Measurements from ENCODE around the gene PPP1R12B. TPM values are rescaled to one million over a fixed set of nuclear protein-coding genes. Genes with fewer than 3 reads are reported as not detected.
"Not testable (repeated sequence)": the region's sequence is repeated elsewhere in the genome, so short reads cannot be mapped to it uniquely, and the experiment has no call there.

The PPP1R12B gene
- total RNA-seq, 3 donors from 2014 or later, result 80.9 to 655 (median 89.0) TPM

DNA sequence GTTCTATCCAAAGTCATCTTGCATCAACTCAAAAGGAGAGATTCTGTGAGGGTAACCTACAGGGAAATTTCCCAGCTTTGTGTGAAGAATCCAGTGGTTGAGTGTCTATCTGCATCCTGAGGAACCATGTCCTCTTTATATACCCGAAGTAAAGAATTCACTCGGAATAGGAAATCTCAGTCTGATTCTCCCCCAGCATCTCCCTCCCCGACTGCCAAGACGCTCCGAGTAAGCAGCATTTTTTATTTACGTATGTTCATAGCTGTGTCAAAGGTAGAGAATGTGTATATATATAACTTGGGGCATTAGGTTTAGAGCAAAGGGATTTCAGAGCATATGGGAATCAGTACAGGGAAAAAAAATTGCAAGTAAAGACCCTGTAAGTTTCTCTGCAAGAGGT, 191.5 kb downstream of the PPP1R12B start:
- H3K36me3 ChIP-seq (ENCODE audit: low read depth), result no peaks in the 10 kb centered on the region
- no peaks in the 10 kb centered on the region for H3K9me3 ChIP-seq
- no peak overlapping the region for H3K4me3 ChIP-seq
- peak; percentile 9 for ATAC-seq
- no peak for TF ChIP-seq CTCF (IDR thresholded peaks at IDR 0.05)
- DNase-seq, result no peak
- intact Hi-C loops (cut with DNase I, micrococcal nuclease), result no loop called here
- peaks cover 3% of the 10 kb centered on the region for H3K4me1 ChIP-seq (ENCODE audit: low read depth)

GRCh38 chr1:202540448-202540847, 191.9 kb downstream of the PPP1R12B start:
- Histone ChIP-seq H3K36me3 (ENCODE audit: low read depth) (no peaks in the 10 kb centered on the region), H3K9me3 (no peaks in the 10 kb centered on the region), H3K4me3 (no peak overlapping the region), H3K4me1 (ENCODE audit: low read depth) (peaks cover 3% of the 10 kb centered on the region)
- no peak for DNase-seq
- peak; percentile 33 for ATAC-seq
- TF ChIP-seq CTCF (IDR thresholded peaks at IDR 0.05), result no peak
- intact Hi-C loops (cut with DNase I, micrococcal nuclease), result no loop called here

DNA sequence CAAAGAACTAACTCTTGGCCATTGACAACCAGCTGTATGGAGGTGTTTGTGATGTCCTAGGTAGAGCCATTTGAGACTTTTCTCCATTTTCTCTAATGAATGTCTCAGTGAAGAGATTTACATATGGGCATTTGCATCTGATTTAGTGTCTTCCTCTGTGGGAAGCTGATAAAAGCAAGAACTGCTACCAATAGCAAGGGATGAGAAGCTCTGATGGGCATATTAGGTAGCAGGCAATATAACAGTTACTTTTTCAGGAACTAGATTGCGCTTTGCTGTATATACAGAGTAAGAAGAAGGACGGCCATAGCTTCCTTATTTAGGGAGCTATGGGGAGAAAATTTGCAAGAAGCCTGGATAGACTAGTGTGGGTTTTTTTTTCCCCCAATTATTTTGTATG, 192.4 kb downstream of the PPP1R12B start:
- DNase-seq; intact Hi-C loops (cut with DNase I, micrococcal nuclease); H3K4me3 ChIP-seq; H3K4me1 ChIP-seq (ENCODE audit: low read depth); H3K9me3 ChIP-seq; H3K36me3 ChIP-seq (ENCODE audit: low read depth); ATAC-seq: not testable (repeated sequence)

- DNase-seq; H3K4me3 ChIP-seq; ATAC-seq; H3K9me3 ChIP-seq; H3K36me3 ChIP-seq (ENCODE audit: low read depth); H3K4me1 ChIP-seq (ENCODE audit: low read depth); intact Hi-C loops (cut with DNase I, micrococcal nuclease): not testable (repeated sequence)
Observed at GRCh38 chr1:202542415-202542814, 193.9 kb downstream of the PPP1R12B start.

GRCh38 chr1:202543537-202543936, 195.0 kb downstream of the PPP1R12B start:
- H3K4me3 ChIP-seq; intact Hi-C loops (cut with DNase I, micrococcal nuclease); ATAC-seq: not testable (repeated sequence)

DNA sequence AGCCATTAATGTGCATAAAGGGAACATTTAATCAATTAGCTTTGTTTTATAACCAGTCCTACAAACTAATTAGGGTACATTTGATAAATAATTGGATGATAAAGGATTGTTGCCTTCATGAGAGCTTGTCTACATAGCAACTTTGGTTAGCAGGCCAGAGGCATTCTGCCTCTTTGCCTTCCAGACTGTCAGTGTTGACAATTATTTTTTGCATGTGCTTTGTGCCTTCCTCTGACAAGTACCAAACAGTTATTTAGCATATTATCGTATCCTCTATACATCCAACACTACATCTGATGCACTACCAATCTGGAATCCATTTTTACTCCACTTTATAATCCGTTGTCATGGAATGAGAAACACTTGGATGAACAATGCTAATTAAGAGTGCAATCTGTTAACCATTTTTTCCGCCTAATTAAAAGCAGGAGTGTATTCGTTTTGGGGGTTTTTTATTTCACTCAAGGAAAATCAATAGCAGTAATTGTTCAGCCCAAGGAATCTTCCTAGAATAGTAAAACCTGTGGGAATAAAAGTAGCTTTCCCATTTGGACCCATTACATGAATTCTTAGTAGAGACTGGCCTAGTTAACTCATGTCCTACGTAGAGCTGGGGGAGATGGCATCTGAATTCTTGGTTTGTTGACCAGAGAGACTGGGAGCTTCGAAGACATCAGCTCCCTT, 196.4 kb downstream of the PPP1R12B start:
- H3K9me3 ChIP-seq; H3K36me3 ChIP-seq (ENCODE audit: low read depth); H3K4me1 ChIP-seq (ENCODE audit: low read depth); intact Hi-C loops (cut with DNase I, micrococcal nuclease); ATAC-seq; H3K4me3 ChIP-seq; DNase-seq: not testable (repeated sequence)

More at GRCh38 chr1:202543537-202543936, 195.0 kb downstream of the PPP1R12B start:
- not testable (repeated sequence) for H3K4me1 ChIP-seq (ENCODE audit: low read depth); H3K9me3 ChIP-seq; H3K36me3 ChIP-seq (ENCODE audit: low read depth); DNase-seq

DNA sequence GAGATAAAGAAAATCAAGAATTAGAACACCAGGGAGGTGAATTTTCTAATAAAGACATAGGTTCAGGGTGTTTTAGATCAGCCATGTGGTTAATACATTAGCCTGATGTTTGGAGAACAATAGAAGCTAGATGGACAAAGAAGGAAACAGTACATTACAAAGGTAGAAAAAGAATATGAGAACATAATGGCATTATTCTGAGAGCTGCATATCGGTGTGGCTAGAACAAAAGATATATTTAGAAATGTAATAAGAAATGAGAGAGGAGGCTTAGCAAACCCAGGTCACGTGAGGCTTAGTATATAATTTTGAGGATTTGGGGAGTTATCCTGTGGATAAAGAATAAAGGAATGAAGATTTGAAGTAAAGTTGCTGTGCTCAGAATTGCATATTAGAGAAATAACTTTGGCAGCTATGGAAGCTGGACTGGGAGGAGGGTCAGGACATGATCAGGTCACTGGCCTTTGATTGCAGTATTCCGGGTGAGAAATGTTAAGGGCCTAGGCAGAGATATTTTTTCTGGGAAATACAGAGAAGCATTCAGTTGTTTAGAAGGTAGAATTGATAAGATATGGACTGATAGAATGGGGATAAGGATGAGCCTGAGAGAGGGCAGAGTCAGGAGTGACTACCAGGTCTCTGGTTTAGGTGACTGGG, 197.3 kb downstream of the PPP1R12B start:
- H3K4me3 ChIP-seq; DNase-seq; H3K9me3 ChIP-seq; intact Hi-C loops (cut with DNase I, micrococcal nuclease); H3K36me3 ChIP-seq (ENCODE audit: low read depth); ATAC-seq; H3K4me1 ChIP-seq (ENCODE audit: low read depth): not testable (repeated sequence)

- H3K36me3 ChIP-seq (ENCODE audit: low read depth); ATAC-seq; H3K9me3 ChIP-seq; H3K4me1 ChIP-seq (ENCODE audit: low read depth); DNase-seq; intact Hi-C loops (cut with DNase I, micrococcal nuclease); H3K4me3 ChIP-seq: not testable (repeated sequence)
Observed at GRCh38 chr1:202546377-202546776, 197.9 kb downstream of the PPP1R12B start.

GRCh38 chr1:202546796-202547195, 198.3 kb downstream of the PPP1R12B start:
- intact Hi-C loops (cut with DNase I, micrococcal nuclease); ATAC-seq: not testable (repeated sequence)

More at GRCh38 chr1:202546796-202547195, 198.3 kb downstream of the PPP1R12B start:
- DNase-seq; H3K4me3 ChIP-seq; H3K36me3 ChIP-seq (ENCODE audit: low read depth); H3K4me1 ChIP-seq (ENCODE audit: low read depth); H3K9me3 ChIP-seq: not testable (repeated sequence)

Measured in mucosa of descending colon (tissue), 3 donors.